GM21737 (cell line): ENCODE results near the gene GLB1L.
A peak's percentile ranks its signal among the peaks of the same experiment; 100 is the strongest.
"Not testable (repeated sequence)": the region's sequence is repeated elsewhere in the genome, so short reads cannot be mapped to it uniquely, and the experiment has no call there.

Experiments used
- ATAC-seq: cut with Tn5 transposase; IDR thresholded peaks from one replicate; pipeline ENCODE4 v1.9.1; 2021; ENCODE audit warnings: mild to moderate bottlenecking, moderate library complexity; ENCODE audit not compliant: unreplicated experiment

GLB1L gene

GRCh38 chr2:219209236-219210195, 35.7 kb downstream of the GLB1L start:
- ATAC-seq = no peak

- ATAC-seq = no peak
Observed at GRCh38 chr2:219207884-219208740, 37.1 kb downstream of the GLB1L start.

DNA sequence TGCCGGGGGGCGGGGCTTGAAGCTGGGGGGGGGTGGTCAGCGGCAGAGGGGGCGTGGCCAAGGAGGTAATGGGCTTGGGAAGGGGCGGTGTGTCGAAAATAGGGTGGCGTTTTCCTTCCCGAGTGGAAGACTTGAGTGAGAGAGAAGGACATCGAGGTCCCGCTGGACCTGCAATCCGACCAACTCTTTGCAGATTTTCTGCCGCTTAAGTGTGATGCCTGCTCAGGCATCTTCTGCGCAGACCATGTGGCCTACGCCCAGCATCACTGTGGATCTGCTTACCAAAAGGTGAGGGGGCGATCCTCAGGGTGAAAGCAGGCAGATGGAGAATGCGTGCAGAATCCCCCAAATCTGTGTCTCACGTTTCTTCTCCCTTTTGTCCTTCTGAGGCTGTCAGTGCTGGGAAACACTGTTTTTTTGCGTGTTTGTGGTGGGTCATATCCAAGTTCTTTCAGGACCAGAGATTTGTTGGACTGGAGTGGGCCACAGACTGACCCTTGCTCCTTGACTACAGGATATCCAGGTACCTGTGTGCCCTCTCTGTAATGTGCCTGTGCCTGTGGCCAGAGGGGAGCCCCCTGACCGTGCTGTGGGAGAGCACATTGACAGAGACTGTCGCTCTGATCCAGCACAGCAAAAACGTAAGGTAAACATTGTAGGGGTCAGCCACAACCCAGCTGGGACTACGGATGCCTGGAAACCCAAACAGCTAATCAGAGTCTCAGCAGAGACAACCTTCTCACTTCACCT, 37.9 kb downstream of the GLB1L start:
- no peak for ATAC-seq

- ATAC-seq = peak; percentile 97
Observed at GRCh38 chr2:219206328-219207133, 38.7 kb downstream of the GLB1L start, which contains the start of gene ZFAND2B. TSS of gene ZFAND2B (plus strand) at chr2:219206782. CDS start at chr2:219206988, 206 bp downstream.

- no peak for ATAC-seq
Observed at GRCh38 chr2:219205981-219206327, 39.3 kb downstream of the GLB1L start.

GRCh38 chr2:219205165-219205538, 40.1 kb downstream of the GLB1L start:
- ATAC-seq = no peak

DNA sequence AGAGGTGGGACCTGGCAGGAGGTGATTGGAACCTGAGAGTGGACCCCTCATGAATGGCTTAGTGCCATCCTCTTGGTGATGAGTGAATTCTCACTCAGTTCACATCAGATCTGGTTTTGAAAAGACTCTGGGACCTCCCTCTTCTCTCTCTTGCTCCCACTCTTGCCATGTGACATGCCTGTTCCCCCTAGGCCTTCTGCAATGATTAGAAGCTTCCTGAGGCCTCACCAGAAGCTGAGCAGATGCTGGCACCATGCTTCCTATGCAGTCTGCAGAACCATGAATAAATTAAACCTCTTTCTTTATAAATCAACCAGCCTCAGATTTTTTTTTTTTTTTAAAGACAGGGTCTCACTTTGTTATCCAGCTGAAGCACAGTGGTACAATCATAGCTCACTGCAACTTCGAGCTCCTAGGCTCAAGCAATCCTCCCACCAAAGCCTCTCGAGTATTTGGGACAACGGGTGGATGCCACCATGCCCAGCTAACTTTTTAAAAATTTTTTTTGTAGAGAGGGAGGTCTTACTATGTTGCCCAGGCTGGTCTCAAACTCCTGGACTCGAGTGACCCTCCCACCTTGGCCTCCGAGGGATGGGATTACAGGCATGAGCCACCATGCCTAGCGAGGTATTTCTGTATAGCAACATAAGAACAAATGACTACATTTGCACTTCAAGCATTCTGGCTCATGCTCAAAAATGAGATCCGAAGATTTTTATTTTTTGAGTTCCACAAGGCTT, 40.6 kb downstream of the GLB1L start:
- ATAC-seq = no peak

- ATAC-seq = not testable (repeated sequence)
Observed at GRCh38 chr2:219201331-219201730, 43.9 kb downstream of the GLB1L start.

DNA sequence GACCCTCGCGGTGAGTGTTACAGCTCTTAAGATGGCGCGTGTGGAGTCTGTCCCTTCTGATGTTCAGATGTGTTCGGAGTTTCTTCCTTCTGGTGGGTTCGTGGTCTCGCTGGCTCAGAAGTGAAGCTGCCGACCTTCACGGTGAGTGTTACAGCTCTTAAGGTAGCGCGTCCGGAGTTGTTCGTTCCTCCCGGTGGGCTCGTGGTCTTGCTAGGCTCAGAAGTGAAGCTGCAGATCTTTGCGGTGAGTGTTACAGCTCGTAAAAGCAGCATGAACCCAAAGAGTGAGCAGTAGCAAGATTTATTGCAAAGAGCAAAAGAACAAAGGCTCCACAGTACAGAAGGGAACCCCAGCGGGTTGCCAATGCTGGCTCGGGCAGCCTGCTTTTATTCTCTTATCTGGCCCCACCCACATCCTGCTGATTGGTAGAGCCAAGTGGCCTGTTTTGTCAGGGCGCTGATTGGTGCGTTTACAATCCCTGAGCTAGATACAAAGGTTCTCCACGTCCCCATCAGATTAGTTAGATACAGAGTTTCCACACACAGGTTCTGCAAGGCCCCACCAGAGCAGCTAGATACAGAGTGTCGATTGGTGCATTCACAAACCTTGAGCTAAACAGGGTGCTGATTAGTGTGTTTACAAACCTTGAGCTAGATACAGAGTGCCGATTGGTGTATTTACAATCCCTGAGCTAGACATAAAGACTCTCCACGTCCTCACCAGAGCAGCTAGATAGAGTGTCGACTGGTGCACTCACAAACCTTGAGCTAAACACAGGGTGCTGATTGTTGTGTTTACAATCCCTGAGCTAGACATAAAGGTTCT, 44.5 kb downstream of the GLB1L start:
- ATAC-seq = not testable (repeated sequence)

DNA sequence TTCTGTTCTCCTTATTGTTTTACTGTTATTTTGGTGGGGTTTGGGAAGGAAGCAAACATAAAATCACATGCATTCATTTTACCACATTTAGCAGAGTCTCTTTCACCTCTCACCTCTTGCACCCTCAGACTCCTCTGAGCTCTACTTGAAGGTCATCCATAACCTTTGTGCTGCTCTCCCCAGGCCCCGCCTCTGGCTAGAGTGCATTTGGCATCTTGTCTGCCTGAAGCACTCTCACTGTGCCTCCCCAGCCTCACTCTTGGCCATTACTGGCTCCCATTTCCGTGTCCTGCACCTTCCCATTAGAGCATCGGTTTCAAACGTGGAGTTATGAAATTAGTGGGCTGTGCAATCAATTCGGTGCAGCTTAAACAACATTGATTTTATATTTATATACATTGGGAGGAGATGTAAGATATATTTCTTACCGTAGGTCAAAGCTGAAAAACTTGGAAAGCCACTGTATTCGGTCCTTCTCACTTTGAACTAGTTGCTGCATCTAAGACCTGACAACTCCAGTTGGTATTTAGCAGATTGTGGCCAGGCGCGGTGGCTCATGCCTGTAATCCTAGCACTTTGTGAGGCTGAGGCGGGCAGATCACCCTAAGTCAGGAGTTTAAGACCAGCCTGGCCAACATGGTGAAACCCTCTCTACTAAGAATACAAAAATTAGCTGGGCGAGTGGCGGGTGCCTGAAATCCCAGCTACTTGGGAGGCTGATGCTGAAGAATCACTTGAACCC, 45.6 kb downstream of the GLB1L start:
- no peak for ATAC-seq

- ATAC-seq = no peak
Observed at GRCh38 chr2:219198974-219199373, 46.3 kb downstream of the GLB1L start.

DNA sequence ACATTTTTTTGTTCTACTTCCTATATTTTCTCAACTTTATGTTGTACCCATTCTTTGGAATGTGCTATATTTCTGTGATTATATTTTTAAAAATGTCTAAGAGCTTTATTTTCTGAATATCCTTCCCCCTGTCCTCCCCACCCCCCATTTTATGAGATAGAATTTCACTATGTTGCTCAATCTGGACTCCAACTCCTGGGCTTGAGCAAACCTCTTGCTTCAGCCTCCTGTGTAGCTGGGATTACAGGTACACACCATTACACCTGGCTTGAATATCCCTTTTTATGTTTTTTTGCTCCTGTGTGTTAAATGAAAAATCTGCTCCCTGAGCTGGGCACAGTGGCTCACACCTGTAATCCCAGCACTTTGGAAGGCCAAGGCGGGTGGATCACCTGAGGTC, 47.9 kb downstream of the GLB1L start:
- ATAC-seq = no peak

GRCh38 chr2:219186754-219187456, 58.3 kb downstream of the GLB1L start:
- ATAC-seq = no peak
